DMS 273 (cell line): ENCODE measurements around the gene MRPL28.
"Not testable (repeated sequence)": the region's sequence is repeated elsewhere in the genome, so short reads cannot be mapped to it uniquely, and the experiment has no call there.

Experiments used
- DNase-seq: peaks from one replicate; lab custom pipeline; 2025; ENCODE audit not compliant: unreplicated experiment; lab: John Stamatoyannopoulos, UW

MRPL28 gene

DNA sequence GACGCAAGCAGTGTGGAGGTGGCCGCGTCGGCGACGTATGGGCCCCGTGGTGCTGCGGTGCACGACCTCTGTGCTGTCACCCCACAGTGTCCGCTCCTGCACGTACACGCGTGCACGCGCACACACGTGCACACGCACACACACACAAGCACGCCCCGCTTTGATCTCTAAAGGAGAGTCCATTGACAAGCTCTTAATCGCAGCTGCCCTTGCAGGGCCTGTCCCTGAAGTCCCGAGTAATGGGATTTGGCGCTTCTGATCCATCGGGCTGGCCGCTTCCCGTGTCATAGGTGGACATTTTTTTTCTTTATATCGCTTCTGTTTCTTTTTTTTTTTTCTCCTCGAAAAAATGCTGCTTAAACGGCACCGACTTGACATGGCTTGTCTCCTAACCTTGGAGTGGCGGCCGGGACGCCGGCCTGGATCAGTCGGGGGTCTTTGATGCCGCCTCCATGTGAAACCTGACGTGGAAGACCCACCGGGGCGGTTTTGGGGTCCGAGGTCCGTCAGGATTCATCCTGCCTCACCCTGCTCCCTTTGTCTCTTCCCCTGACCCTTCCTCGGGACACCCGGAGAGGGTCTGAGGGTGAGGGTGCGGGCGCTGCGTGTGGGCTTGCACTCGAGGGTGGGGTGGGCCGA is 9.5 kb downstream of the MRPL28 start:
- no peak for DNase-seq

DNA sequence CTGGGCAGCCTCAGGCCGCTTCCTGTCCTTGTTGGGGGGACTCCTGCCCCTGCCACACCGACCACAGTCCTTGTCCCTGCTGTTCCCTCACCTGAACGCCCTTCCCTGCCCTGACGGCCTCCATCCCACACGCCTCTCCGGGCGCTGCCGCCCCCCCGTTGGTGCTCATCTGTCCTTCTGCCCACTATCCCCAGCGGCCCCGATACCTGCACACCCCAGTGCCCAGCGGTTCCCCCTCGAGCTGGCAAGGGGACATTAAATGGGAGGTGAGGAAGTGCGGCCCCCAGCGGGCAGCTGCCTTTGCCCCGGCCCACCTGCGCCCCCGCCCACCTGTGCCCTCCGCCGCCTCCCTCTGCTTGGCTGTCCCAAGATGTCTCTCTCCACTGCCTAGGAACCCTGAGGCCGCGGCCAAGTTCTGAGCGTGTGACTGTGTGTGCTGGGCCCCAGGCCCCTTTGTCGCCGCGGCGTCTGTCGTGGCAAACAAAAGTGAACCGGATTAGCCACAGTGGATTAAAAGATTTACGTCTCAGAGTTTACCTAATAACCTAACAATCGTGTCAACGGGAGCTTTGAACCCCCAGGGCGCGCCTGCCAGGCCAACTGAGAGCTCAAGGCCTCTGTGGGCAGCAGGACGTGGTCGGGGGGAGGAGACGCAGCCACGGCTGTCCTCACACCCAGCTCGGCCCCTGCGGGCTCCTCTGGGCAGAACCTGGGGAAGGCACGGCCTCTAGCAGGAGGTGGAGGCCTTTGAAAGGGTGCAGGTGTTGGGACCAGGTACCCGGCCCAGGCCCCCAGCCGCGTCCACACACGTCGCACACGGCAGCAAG is 10.3 kb downstream of the MRPL28 start:
- no peak for DNase-seq

DNA sequence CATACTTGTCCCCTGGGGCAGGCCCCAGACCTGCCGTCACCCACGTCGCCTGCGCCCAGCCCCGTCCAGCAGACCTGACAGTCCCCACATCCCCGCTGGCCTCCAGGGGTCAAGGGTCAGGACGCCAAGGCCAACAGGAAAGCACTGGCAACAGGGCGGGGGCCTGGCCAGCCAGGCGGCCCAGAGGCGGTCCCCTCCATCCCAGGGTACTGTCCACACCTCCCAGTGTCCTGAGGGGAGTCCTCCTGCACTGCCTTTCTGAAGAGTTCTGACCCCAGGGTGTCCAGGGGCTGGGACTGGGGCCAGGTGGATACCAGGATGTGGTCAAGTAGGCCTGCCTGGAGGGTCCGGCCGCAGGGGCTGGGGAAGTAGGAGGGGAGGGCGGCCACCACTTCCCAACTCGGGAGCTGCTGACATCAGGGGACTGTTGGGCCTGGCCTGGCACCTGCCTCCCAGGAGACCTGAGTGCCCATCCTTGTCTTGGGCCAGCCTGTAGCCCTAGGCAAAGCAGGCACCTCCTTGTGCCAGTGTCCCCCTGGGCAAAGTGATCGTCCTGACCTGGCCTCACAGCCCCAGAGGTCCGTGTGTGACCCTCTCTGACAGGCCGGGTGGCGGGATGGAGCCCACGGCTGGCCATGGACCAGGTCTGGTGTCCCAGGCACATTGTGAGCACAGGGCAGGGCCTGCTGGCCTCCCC is 11.1 kb downstream of the MRPL28 start:
- DNase-seq = no peak

DNA sequence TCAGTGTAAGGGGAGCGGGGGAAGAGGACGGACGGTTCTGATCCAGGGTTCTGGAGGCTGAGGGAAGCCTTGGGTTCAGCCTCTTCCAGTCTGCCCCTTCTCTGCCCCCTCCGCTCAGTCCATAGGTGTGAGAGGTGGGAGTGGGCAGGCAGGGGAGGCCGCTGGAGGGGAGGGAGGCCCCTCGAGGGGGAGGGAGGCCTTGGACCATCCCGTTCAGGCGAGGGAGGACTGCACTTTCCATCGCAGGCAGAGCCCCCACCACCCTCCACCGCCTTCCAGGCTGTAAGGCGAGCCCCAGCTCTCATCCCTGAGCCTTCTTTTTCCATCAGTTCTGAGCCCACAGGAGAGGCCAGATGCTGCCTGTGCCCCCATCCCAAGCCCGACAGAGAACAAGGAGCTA is 13.6 kb downstream of the MRPL28 start:
- DNase-seq = no peak

DNA sequence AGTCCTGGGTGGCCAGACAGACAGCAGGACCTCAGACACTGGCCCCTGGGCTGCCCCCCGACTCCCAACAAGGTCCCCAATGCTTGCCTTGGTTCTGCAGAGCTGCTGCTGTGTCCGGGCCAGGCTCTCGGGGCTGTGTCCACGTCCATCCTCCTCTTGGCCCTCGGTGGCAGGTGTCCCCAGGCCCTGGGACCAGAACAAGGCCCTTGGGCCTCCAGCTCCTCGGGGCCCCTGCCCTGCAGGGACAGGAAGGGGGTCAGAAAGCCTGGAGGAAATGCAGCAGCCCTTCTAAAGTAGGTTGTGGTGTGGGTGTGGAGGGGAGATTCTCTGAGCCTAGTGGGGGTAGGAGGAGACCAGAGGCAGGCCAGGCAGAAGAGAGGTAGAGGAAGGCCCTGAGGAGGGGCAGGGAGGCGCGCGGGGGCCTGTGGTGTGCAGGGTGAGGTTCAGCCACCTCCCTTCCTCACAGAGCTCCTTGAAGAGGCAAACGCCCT is 15.3 kb downstream of the MRPL28 start:
- no peak for DNase-seq

DNA sequence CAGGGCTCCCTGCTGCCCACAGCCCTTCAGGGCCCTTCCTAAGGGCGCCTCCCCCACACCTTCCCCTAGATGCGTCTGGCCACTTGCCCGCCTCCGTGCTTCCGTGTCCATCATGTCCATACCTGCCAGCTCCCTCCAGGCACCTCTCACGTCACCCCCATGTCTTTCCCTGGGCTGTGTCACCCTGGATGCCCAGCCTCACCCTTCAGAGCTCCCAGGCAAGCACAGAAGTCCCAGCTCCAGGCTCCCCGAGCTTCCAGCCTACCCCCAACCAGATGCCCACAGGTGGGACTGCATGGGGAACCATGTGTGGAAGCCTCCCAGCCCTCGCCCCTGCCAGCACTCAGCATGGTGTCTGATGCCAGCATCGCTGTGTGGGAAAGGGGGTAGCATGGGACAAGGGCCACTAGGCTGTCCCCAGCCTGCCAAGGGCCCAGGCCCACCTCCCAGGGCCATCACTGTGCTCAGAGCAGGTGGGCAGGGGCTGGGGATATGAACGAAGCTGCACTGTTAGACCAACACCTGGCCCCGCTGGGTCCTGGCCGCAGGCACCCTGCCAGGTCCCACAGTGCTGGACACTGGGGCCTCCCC is 16.0 kb downstream of the MRPL28 start:
- DNase-seq = no peak

DNA sequence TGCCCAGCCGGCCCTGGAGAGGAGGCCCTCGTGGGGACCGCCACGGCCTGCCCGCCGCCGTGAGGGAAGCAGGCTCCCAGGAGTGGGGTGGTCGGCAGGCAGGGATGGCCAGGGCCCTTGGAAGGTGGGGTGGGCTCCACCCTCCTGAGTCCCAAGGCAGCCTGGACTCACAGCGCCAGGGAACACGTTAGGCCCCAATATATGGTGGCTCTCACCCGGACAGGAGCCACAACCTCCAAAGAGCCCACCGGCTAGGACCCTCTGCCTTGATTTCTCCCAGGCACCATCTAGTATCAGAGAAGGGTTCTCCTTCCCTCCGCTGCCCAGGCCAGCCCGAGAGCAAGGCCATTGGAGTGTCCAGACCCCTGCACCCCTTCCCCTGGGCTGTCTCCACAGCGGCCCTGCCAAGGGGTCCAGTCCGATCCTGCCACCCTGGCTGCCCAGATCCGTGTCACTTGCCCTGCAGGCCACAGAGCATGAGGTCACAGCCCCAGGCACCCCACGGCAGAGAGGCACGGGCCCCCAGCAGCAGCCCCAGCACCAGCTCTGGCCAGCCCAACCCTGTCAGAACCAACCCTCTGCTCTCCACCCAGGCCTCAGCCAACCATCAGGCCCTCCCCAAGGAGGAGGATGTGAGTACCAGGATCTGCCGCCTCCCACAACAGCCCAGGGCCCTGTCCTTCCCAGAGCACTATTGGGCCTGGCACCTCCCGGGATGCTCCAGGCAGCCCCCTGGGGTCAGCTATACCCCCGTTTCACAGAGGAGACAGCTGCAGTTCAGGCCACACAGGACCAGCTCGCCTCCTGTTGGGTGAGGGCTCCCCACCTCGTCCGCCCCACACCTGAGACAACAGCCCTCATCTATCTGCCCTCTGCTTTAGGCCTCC is 16.7 kb downstream of the MRPL28 start:
- no peak for DNase-seq

DNA sequence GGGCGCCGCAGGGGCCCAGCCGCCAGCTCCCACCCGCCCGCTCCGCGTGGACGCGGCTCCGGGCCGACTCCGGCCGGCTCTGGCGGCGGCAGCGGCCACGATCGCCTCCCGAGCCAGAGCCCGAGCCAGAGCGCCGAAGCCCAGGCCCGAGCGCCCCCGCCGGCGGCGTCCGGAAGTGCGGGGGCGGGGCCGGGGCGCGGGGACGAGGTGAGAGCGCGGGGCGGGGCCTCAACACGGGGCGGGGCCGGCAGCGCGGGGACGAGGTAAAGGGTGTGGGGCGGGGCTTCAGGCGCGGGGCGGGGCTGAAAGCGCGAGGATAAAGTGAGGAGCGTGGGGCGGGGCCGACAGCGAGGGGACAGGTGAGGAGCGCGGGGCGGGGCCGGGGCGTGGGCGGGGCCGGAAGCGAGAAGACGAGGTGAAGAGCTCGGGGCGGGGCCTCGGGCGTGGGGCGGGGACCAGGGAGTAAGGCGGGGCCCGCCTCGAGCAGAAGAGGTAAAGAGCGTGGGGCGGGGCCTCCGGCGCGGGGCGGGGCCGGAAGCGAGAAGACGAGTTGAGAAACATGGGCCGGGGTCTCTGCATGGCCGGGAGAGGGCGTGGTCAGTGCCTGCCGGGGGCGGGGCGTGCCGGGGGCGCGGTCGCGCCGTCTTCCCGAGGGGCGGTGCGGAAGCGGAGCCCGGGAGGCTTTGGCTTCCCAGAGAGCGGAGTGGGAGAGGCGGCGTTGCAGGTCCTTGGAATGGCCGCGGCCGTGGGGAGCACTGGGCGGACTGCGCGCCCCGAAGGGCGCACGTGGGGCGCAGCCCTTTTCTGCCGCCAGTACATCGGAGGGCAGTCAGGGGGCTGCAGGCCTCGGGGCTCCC is 17.6 kb downstream of the MRPL28 start, which contains the start of gene AXIN1:
TSS of gene AXIN1 (minus strand) at position 177 of the 857 bp plus-strand sequence. CDS start 5,698 bp downstream, outside the sequence.
- peak; percentile 100 for DNase-seq

DNA sequence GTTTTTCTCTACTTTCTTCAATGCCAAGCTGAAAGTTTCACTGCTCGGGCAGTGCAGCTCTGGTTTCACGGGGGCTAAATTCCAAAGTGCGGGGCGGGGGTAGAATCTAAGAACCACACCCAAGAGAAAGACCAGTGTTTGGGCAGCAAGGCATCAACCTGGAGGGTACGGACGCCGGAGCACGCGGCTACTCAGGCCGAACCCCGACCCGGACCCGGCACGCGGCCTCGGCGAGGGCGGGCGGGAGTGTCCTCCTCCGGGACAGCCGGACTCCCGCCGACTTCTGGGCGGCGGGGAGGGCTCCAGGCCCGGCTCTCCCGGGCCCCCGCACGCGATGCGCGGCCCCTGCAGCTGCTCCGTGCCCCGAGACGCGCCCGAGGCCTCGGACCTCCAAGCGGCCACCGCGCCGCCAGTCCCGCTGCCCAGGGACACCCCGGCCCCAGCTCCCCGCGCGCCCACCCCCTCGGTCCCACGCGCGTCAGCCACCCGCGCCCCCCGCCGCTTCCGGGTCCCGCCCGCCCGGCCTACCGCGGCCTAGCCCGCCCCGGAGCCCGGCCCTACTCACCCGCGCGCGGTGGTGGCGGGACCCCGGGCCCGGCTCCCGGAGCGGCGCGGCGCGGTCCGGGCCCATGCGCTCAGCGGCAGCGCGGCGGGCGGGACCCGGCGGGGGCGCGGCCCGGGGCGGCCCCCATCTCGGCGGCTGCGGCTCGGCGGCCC is 18.4 kb downstream of the MRPL28 start:
- peak; percentile 70 for DNase-seq

DNA sequence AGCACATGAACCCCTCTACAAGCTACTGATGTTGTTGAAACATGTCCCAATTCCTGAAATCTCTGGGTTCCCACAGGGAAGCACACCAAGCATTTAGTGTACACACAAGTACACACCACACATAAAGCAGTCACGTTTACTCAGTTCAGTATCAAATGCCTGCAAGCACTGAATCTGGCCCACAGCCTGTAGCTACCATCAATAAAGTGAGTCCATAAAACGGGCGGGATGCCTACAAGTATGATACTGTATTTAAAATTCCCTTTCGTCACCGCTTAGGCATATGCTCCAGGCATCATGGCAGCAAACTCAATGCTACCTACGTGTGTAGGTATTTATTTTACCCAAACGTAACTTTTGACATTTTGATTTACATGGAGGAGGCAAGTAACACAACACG is 20.1 kb downstream of the MRPL28 start:
- no peak for DNase-seq

DNA sequence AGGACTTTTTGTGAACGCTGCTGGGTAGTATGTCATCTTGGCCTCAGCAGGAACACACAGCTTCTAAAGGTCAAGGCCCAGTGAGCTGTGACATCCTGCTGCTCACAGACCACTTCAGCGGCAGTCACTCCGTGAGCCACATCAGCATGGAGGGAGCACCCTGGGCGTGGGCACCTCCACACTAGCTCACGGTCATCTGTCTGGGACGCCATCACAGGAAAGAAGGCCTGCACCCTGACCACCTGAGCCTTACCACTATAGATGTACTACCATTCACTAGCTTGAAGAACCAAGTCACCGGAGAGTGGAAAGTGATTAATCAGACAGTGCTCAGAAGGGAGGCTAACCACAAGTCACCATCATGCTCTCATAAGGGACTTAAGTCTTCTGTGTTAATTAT is 21.1 kb downstream of the MRPL28 start:
- DNase-seq = no peak

DNA sequence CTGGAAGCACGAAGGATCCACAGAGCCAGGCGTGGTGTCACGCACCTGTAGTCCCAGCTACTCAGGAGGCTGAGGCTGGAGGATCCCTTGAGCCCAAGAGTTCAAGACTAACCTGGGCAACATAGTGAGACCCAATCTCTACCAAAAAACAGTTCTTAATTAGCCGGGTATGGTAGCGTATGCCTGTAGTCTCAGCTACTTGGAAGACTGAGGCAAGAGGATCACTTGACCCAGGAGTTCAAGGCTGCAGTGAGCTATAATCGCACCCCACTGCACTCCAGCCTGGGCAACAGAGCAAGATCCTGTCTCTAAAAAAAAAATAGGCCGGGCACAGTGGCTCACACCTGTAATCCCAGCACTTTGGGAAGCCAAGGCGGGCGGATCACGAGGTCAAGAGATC is 21.8 kb downstream of the MRPL28 start:
- not testable (repeated sequence) for DNase-seq

DNA sequence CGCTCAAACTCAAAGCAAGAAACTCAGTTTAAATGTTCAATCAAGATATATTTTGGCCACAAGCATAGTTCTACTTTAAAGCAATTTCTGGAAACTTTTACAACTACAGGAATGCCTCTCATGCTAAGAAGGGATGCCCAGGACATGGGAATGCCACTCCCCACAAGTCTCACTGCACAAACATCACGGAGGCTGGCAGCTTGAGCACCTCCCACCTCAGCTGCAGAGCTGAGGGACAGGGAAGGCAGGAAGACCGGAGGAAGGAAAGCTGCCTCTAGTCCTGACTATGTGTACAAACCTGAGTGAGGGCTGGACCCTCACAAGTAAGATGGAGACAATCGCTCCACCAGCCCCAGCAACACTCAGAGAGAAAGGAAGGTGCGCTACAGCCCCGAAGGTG is 23.1 kb downstream of the MRPL28 start:
- no peak for DNase-seq

DNA sequence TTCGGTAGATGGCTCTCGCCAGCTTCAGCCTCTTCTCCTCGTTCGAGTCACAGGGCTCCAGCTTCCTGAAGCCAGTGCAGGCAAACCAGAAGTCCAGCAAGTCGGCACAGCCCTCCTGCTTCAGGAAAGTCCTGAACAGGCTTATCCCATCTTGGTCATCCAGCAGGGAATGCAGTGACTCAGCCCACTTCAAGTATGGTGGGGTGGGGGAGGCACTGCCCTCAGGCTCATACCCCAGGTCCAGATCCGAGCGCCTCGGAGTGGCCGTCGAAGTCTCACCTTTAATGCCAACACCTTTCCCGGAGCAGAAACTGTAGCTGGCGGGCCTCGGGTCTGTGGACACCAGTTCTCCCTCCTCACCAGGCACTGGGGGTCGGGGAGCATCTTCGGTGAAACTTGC is 23.8 kb downstream of the MRPL28 start:
- no peak for DNase-seq

DNA sequence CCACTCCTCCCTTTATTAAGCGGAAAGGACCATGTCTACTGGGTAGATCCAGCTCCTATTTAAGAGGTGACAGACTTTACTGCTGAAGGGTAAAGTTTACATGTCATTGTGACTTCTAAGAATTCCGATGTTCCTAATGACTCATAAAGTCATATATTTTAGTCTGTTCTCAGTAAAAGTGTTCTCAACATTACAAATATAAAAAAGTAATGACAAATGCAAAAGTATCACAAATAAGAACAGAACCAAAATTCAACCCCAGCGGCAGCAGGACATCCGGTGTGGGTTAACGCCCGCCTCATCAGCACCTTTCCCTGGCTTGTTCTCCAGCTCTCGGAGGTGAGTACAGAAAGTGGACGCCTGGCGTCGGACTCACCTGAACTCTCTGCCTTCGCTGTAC is 24.6 kb downstream of the MRPL28 start:
- DNase-seq = no peak

DNA sequence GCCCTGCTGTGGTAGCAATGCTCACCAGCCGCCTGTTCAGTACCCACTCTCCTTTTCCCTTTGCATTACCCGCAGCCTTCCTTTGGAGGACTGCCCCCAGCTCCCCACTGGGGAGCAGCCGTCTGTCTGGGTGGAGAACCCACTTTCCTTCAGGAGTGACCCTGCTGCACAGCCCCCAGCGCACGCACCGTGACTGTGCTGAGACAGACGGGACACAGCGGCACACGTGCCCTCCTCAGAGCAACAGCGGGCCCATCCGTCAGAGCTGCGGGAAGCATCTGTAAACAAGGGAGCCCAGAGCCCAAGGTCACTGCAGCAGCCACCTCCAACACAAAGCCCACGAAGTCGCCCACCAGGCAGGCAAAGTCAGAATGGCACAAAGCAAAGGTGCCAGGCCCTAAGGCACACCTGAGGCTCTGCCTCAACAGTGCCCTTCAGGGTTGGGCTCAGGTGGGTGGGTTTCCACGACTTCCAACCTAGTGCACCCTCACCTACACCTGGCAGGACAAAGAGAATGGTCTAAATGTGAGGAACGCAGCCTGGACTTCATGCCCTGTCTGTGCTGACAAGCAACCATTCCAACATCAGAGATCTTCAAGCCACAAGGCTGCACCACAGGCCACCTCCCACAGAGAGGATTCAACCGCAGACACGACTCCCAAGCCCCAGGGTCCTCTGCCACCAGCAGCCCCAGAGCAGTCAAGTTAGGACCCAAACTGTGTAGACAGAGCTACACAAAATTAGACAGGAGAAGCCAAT is 27.7 kb downstream of the MRPL28 start:
- no peak for DNase-seq

DNA sequence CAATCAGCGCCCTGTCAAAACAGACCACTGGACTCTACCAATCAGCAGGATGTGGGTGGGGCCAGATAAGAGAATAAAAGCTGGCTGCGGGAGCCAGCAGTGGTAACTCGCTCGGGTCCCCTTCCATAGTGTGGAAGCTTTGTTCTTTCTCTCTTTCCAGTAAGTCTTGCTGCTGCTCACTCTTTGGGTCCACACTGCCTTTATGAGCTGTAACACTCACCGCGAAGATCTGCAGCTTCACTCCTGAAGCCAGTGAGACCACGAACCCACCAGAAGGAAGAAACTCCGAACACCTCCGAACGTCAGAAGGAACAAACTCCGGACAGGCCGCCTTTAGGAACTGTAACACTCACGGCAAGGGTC is 28.4 kb downstream of the MRPL28 start:
- DNase-seq = not testable (repeated sequence)
